Activated CD4-positive, alpha-beta memory T cell treated with anti-CD3 and anti-CD28 coated beads, Interleukin-2, amount 10 ng/mL, durations not matched to agents 7 days and 5 days (primary cell): Measurements from ENCODE around the gene SRSF8. TPM values are rescaled to one million over a fixed set of nuclear protein-coding genes. Genes with fewer than 3 reads are reported as not detected.

Experiments
- CTCF ChIA-PET: fragments of 350-600 bp; sonication (Branson Sonifier 250); formaldehyde crosslinking; loops from one replicate; lab custom pipeline; 2021; ENCODE audit warnings: antibody characterized with exemption, inconsistent platforms; lab: Charles Lee
- POLR2A ChIA-PET: fragments of 350-600 bp; sonication (Branson Sonifier 250); formaldehyde crosslinking; loops from one replicate; lab custom pipeline; 2021; ENCODE audit warnings: antibody characterized with exemption; lab: Charles Lee
- DNase-seq: peaks from one replicate; pipeline ENCODE4 v3.0.0-alpha.2; 2020
- H3K27ac Mint-ChIP-seq: one replicate; pipeline ENCODE4 v1.8.0; 2021; ENCODE audit warnings: mild to moderate bottlenecking, mixed read lengths
- H3K27me3 Mint-ChIP-seq: one replicate; pipeline ENCODE4 v1.8.0; 2021; ENCODE audit warnings: mixed read lengths
- H3K36me3 Mint-ChIP-seq: one replicate; pipeline ENCODE4 v1.8.0; 2021; ENCODE audit warnings: low read depth, mixed read lengths
- H3K4me1 Mint-ChIP-seq: one replicate; pipeline ENCODE4 v1.8.0; 2021; ENCODE audit warnings: mixed read lengths
- H3K4me3 Mint-ChIP-seq: one replicate; pipeline ENCODE4 v1.8.0; 2021; ENCODE audit warnings: mild to moderate bottlenecking, mixed read lengths
- H3K9me3 Mint-ChIP-seq: one replicate; pipeline ENCODE4 v1.8.0; 2021; ENCODE audit warnings: mixed read lengths
- total RNA-seq, 2 experiments: library from RNA; stranded (reverse); gene quantifications; one replicate each; pipeline ENCODE4 v1.2.3, GENCODE V29; 2021

SRSF8 gene
- total RNA-seq, 2 experiments from 2014 or later, result 33.0 to 34.7 TPM

- CTCF ChIA-PET, result no interaction called here
- no peaks in the 10 kb centered on the region for H3K9me3 Mint-ChIP-seq
- no peak for DNase-seq
- no peaks in the 10 kb centered on the region for H3K27me3 Mint-ChIP-seq
- H3K4me1 Mint-ChIP-seq, result peaks cover 13% of the 10 kb centered on the region
- no peak overlapping the region for H3K27ac Mint-ChIP-seq
- POLR2A ChIA-PET, result interaction anchor here (1.5 to 11.4 kb wide), 3 partner anchors 8 to 16 kb away, joined by 3 to 253 read pairs (median 10); partner anchors contain the start of genes ENDOD1 and SRSF8
- peaks cover 6% of the 10 kb centered on the region for H3K36me3 Mint-ChIP-seq
- no peak overlapping the region for H3K4me3 Mint-ChIP-seq
Observed at GRCh38 chr11:95074792-95075563, 8.3 kb downstream of the SRSF8 start.

GRCh38 chr11:95076416-95076815, 9.7 kb downstream of the SRSF8 start:
- DNase-seq, result no peak
- Mint-ChIP-seq H3K27ac (no peak overlapping the region), H3K4me1 (peaks cover 6% of the 10 kb centered on the region), H3K4me3 (no peak overlapping the region), H3K9me3 (no peaks in the 10 kb centered on the region), H3K36me3 (no peaks in the 10 kb centered on the region), H3K27me3 (no peaks in the 10 kb centered on the region)
- ChIA-PET POLR2A (interaction anchor here (1.5 to 11.4 kb wide), 2 partner anchors 10 to 14 kb away, joined by 3 to 253 read pairs; partner anchors contain the start of genes ENDOD1 and SRSF8), CTCF (interaction anchor here (1.3 to 3.2 kb wide), 2 partner anchors 9 to 13 kb away, joined by 4 to 14 read pairs; partner anchors contain the start of genes ENDOD1 and SRSF8)

GRCh38 chr11:95076981-95077380, 10.3 kb downstream of the SRSF8 start:
- H3K27me3 Mint-ChIP-seq, result no peaks in the 10 kb centered on the region
- CTCF ChIA-PET, result interaction anchor here (1.3 to 3.2 kb wide), 2 partner anchors 10 to 13 kb away, joined by 4 to 14 read pairs; partner anchors contain the start of genes ENDOD1 and SRSF8
- H3K27ac Mint-ChIP-seq, result no peak overlapping the region
- H3K9me3 Mint-ChIP-seq, result no peaks in the 10 kb centered on the region
- DNase-seq, result no peak
- H3K4me3 Mint-ChIP-seq, result no peak overlapping the region
- H3K4me1 Mint-ChIP-seq, result peaks cover 4% of the 10 kb centered on the region
- H3K36me3 Mint-ChIP-seq, result no peaks in the 10 kb centered on the region
- POLR2A ChIA-PET, result interaction anchor here (0.8 to 1.3 kb wide), 2 partner anchors 9 to 12 kb away, joined by 3 read pairs; no protein-coding TSS in a partner anchor

- POLR2A ChIA-PET, result interaction anchor here (1.0 to 3.9 kb wide), 3 partner anchors 10 to 12 kb away, joined by 3 to 25 read pairs (median 3); partner anchors contain the start of genes ENDOD1 and SRSF8
- Mint-ChIP-seq H3K4me1 (peaks cover 4% of the 10 kb centered on the region), H3K9me3 (no peaks in the 10 kb centered on the region)
Observed at GRCh38 chr11:95078526-95078925, 11.8 kb downstream of the SRSF8 start.

GRCh38 chr11:95081010-95081409, 14.3 kb downstream of the SRSF8 start:
- POLR2A ChIA-PET, result interaction anchor here (0.8 to 3.9 kb wide), 7 partner anchors 9 to 56 kb away, joined by 3 to 25 read pairs (median 4); partner anchors contain the start of genes ENDOD1 and SRSF8
- H3K4me3 Mint-ChIP-seq, result no peak overlapping the region
- H3K9me3 Mint-ChIP-seq, result no peaks in the 10 kb centered on the region
- no peak overlapping the region for H3K27ac Mint-ChIP-seq
- no peak for DNase-seq
- H3K27me3 Mint-ChIP-seq, result no peaks in the 10 kb centered on the region
- CTCF ChIA-PET, result interaction anchor here (0.9 to 2.9 kb wide), 8 partner anchors 8 to 624 kb away, joined by 3 to 10 read pairs (median 4); partner anchors contain the start of genes ENDOD1 and SRSF8
- H3K4me1 Mint-ChIP-seq, result peaks cover 21% of the 10 kb centered on the region
- H3K36me3 Mint-ChIP-seq, result no peaks in the 10 kb centered on the region

More at GRCh38 chr11:95078526-95078925, 11.8 kb downstream of the SRSF8 start:
- Mint-ChIP-seq H3K27me3 (no peaks in the 10 kb centered on the region), H3K27ac (no peak overlapping the region), H3K36me3 (no peaks in the 10 kb centered on the region), H3K4me3 (no peak overlapping the region)
- CTCF ChIA-PET, result interaction anchor here (1.4 to 3.2 kb wide), 2 partner anchors 11 to 17 kb away, joined by 3 to 14 read pairs; partner anchors contain the start of gene ENDOD1
- no peak for DNase-seq

GRCh38 chr11:95081412-95081811, 14.7 kb downstream of the SRSF8 start:
- ChIA-PET POLR2A (interaction anchor here (0.8 to 3.9 kb wide), 5 partner anchors 8 to 56 kb away, joined by 3 to 25 read pairs (median 6); partner anchors contain the start of genes ENDOD1 and SRSF8), CTCF (interaction anchor here (0.9 to 2.9 kb wide), 4 partner anchors 9 to 14 kb away, joined by 4 to 10 read pairs (median 6); partner anchors contain the start of gene SRSF8)
- Mint-ChIP-seq H3K27me3 (no peaks in the 10 kb centered on the region), H3K27ac (no peak overlapping the region), H3K4me1 (peaks cover 22% of the 10 kb centered on the region), H3K9me3 (no peaks in the 10 kb centered on the region), H3K36me3 (no peaks in the 10 kb centered on the region), H3K4me3 (no peak overlapping the region)
- DNase-seq, result no peak

GRCh38 chr11:95082576-95083001, 15.9 kb downstream of the SRSF8 start:
- POLR2A ChIA-PET, result interaction anchor here (1.6 to 3.9 kb wide), 3 partner anchors 7 to 15 kb away, joined by 6 to 25 read pairs (median 7); partner anchors contain the start of genes ENDOD1 and SRSF8
- H3K36me3 Mint-ChIP-seq, result no peaks in the 10 kb centered on the region
- peaks cover 21% of the 10 kb centered on the region for H3K4me1 Mint-ChIP-seq
- no peaks in the 10 kb centered on the region for H3K27me3 Mint-ChIP-seq
- CTCF ChIA-PET, result interaction anchor here (1.3 to 2.9 kb wide), 3 partner anchors 10 to 15 kb away, joined by 4 to 10 read pairs (median 7); partner anchors contain the start of gene SRSF8
- H3K27ac Mint-ChIP-seq, result no peak overlapping the region
- no peak for DNase-seq
- no peaks in the 10 kb centered on the region for H3K9me3 Mint-ChIP-seq
- H3K4me3 Mint-ChIP-seq, result no peak overlapping the region

- DNase-seq, result peak; percentile 40
- no peak overlapping the region for H3K4me3 Mint-ChIP-seq
- no peak overlapping the region for H3K27ac Mint-ChIP-seq
- H3K27me3 Mint-ChIP-seq, result no peaks in the 10 kb centered on the region
- ChIA-PET POLR2A (interaction anchor here (1.0 to 2.6 kb wide), 6 partner anchors 10 to 704 kb away, joined by 3 to 22 read pairs (median 5); partner anchors contain the start of genes FAM76B and SRSF8), CTCF (interaction anchor here (1.0 to 2.6 kb wide), 5 partner anchors 9 to 620 kb away, joined by 3 to 18 read pairs (median 4); partner anchors contain the start of genes CWC15 and SRSF8)
- H3K9me3 Mint-ChIP-seq, result no peaks in the 10 kb centered on the region
- peaks cover 32% of the 10 kb centered on the region for H3K4me1 Mint-ChIP-seq
- no peaks in the 10 kb centered on the region for H3K36me3 Mint-ChIP-seq
Observed at GRCh38 chr11:95084509-95084908, 17.8 kb downstream of the SRSF8 start.

- ChIA-PET CTCF (interaction anchor here (1.0 to 2.6 kb wide), 5 partner anchors 8 to 620 kb away, joined by 3 to 18 read pairs (median 4); partner anchors contain the start of genes CWC15 and SRSF8), POLR2A (interaction anchor here (1.0 to 2.6 kb wide), 6 partner anchors 10 to 704 kb away, joined by 3 to 22 read pairs (median 5); partner anchors contain the start of genes FAM76B and SRSF8)
- Mint-ChIP-seq H3K27ac (no peak overlapping the region), H3K4me3 (no peak overlapping the region), H3K4me1 (peaks cover 33% of the 10 kb centered on the region), H3K9me3 (no peaks in the 10 kb centered on the region), H3K27me3 (no peaks in the 10 kb centered on the region), H3K36me3 (no peaks in the 10 kb centered on the region)
- DNase-seq, result no peak
Observed at GRCh38 chr11:95085117-95085816, 18.5 kb downstream of the SRSF8 start.

GRCh38 chr11:95086151-95086550, 19.4 kb downstream of the SRSF8 start:
- Mint-ChIP-seq H3K36me3 (no peaks in the 10 kb centered on the region), H3K4me1 (peaks cover 41% of the 10 kb centered on the region), H3K27ac (no peak overlapping the region), H3K9me3 (no peaks in the 10 kb centered on the region), H3K4me3 (no peak overlapping the region), H3K27me3 (no peaks in the 10 kb centered on the region)
- ChIA-PET CTCF (interaction anchor here (1.6 to 2.6 kb wide), 2 partner anchors 18 to 22 kb away, joined by 3 to 18 read pairs; partner anchors contain the start of gene SRSF8), POLR2A (interaction anchor here (2.4 to 2.6 kb wide), 2 partner anchors 11 to 18 kb away, joined by 10 to 22 read pairs; partner anchors contain the start of gene SRSF8)
- no peak for DNase-seq

GRCh38 chr11:95086836-95087570, 20.3 kb downstream of the SRSF8 start:
- no peak overlapping the region for H3K4me3 Mint-ChIP-seq
- no peaks in the 10 kb centered on the region for H3K9me3 Mint-ChIP-seq
- H3K4me1 Mint-ChIP-seq, result peaks cover 50% of the 10 kb centered on the region

More at GRCh38 chr11:95086836-95087570, 20.3 kb downstream of the SRSF8 start:
- POLR2A ChIA-PET, result interaction anchor here (0.7 to 7.6 kb wide), 2 partner anchors 9 to 16 kb away, joined by 3 to 253 read pairs; partner anchors contain the start of gene SRSF8
- DNase-seq, result no peak
- H3K27ac Mint-ChIP-seq, result no peak overlapping the region
- H3K27me3 Mint-ChIP-seq, result no peaks in the 10 kb centered on the region
- peaks cover 6% of the 10 kb centered on the region for H3K36me3 Mint-ChIP-seq
- CTCF ChIA-PET, result interaction anchor here (9.4 kb wide), 1 partner anchor 18 kb away, joined by 167 read pairs; the partner anchor contains the start of gene SRSF8
